Stimulated activated CD4-positive, alpha-beta T cell treated with anti-CD3 and anti-CD28 coated beads, Interleukin-1b, Interleukin-23, amount 100 ng/mL, for 1 hour (primary cell): ENCODE data around the gene NUDT9.

Source experiments
- DNase-seq, 2 donors: peaks; one replicate each; pipeline ENCODE4 v3.0.0-alpha.2; 2020; ENCODE audit warnings: low read depth in 2 of 2

Gene NUDT9

DNA sequence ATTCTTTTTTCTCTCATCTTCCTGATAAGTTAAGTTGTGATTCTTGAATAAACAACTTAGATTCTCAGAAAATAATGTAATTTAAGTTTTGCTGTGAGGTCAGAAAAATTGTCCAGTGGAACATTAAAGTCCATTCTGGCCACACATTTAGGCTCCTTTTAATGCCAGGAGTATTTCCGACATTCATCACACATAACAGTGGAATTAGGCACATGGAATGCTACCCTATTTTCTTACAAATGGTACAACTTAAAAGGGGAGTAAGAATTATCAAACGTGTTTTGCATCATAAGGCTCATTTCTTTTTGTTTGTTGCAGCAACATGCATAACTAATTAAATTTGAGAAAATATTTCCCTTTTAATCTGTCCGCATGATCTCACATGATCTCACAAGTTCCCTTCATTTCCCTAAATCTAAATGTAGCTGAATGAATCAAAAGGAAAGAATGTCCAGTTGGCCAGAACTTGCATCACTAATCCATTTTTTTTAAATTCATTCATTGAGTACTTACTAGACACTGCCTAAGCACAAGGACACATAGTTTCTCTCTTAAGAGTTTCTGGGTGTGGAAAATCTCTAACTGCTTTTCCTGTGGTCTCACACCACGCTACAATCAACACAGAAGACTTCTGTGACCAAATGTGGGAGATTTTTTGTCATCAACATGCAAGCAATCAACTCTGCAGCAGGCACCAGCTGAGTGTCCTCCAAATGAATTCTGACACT, 84.8 kb downstream of the NUDT9 start:
- no peak for DNase-seq
